Motor neuron (in vitro differentiated cells): ENCODE results near the gene PNLIP. TPM values are rescaled to one million over a fixed set of nuclear protein-coding genes. Genes with fewer than 3 reads are reported as not detected.

ENCODE experiments used
- ATAC-seq, 8 experiments: fragments of 200-7000 bp; cut with Tn5 transposase; replicated peaks in 6 of 8; 2 replicates each; pipeline ENCODE4 v1.8.0; 2021; ENCODE audit warnings: mild to moderate bottlenecking in 8 of 8, moderate library complexity in 8 of 8
- H3K27ac ChIP-seq, 2 donors: fragments of 250-450 bp; sonication (Bioruptor Pico); 2 replicates each; pipeline ENCODE4 v1.9.0; 2021; ENCODE audit warnings: antibody characterized with exemption in 2 of 2, mild to moderate bottlenecking in 2 of 2, moderate library complexity in 1 of 2
- H3K4me1 ChIP-seq, 2 donors: fragments of 250-450 bp; sonication (Bioruptor Pico); replicated peaks in 1 of 2; 2 replicates each; pipeline ENCODE4 v1.6.1; 2021; ENCODE audit warnings: antibody characterized with exemption in 2 of 2, mild to moderate bottlenecking in 2 of 2, moderate library complexity in 1 of 2
- H3K4me3 ChIP-seq, 5 donors: fragments of 250-450 bp; sonication (Bioruptor Pico); 2 replicates each; pipeline ENCODE4 v1.9.0; 2021; ENCODE audit warnings: antibody characterized with exemption in 5 of 5, mild to moderate bottlenecking in 5 of 5, moderate library complexity in 4 of 5
- WGBS, 10 experiments: fragments of 450-650 bp; shearing (Covaris generic); methylation state at CpG; one replicate each; pipeline ENCODE4 v1.0.0; 2022; 5-methylcytosine and 5-hydroxymethylcytosine counted together
- in situ Hi-C, 9 experiments: fragments of 400-800 bp; cut with MboI; loops; one replicate each; pipeline ENCODE4 v1.15.0; 2021; ENCODE audit warnings: low sequenced_read_pairs in 9 of 9, low pct_unique_long_range_greater_than_20kb in 2 of 9; ENCODE audit not compliant: unreplicated experiment in 9 of 9
- total RNA-seq, 8 experiments: library from RNA; unstranded; fragments of 300-600 nt; gene quantifications; 2 replicates each; pipeline versions ENCODE4 v1.2.3 to v1.2.4, GENCODE V29; 2022

PNLIP gene
- total RNA-seq, 8 experiments from 2014 or later, result 0.64 TPM; not detected in 7

- in situ Hi-C loops, result no loop called here
- ATAC-seq, result peak in 1 of 8 experiments; percentile 19
- H3K4me1 ChIP-seq, result peaks cover 0 to 8% of the 10 kb centered on the region in 2 donors
- H3K27ac ChIP-seq, result no peak overlapping the region
- no peak overlapping the region for H3K4me3 ChIP-seq
- WGBS, 10 experiments, result 8 to 100% (median 69%) methylated on average over 1 of the region's 1 CpG
Measured at GRCh38 chr10:116545122-116545521, 609 bp upstream of the PNLIP start.

DNA sequence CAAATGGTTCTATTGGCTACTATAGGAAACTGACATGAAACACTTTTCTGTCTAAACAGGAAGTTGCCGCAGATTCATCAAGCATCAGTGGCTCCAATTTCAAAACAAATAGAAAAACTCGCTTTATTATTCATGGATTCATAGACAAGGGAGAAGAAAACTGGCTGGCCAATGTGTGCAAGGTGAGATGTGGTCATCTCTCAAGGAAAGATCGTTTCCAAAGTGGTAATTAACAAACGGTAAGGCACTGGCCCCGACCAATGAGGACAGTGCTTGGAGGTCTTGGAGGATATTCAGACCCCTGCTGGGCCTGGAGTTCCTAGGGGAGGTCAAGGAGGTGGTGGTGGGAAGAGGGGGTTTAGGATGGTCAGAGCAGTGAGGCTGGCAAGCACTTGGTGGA lies 2.6 kb downstream of the PNLIP start:
- WGBS, 10 experiments, result 17 to 97% (median 65%) methylated on average over 2 to 5 of the region's 5 CpGs; no CpG with 5 or more reads in 2 of the 10 experiments
- Histone ChIP-seq H3K4me3 (no peak overlapping the region), H3K27ac (no peak overlapping the region), H3K4me1 (peaks cover 0 to 8% of the 10 kb centered on the region in 2 donors)
- ATAC-seq, result no peak
- in situ Hi-C loops, result no loop called here

GRCh38 chr10:116553378-116553980 lies 7.7 kb downstream of the PNLIP start:
- ATAC-seq, result no peak
- in situ Hi-C loops, result no loop called here
- peaks cover 0 to 4% of the 10 kb centered on the region in 2 donors for H3K4me1 ChIP-seq
- no peak overlapping the region for H3K27ac ChIP-seq
- WGBS, 10 experiments, result 36 to 91% (median 68%) methylated on average over 2 to 12 of the region's 13 CpGs; no CpG with 5 or more reads in 2 of the 10 experiments
- no peak overlapping the region for H3K4me3 ChIP-seq

DNA sequence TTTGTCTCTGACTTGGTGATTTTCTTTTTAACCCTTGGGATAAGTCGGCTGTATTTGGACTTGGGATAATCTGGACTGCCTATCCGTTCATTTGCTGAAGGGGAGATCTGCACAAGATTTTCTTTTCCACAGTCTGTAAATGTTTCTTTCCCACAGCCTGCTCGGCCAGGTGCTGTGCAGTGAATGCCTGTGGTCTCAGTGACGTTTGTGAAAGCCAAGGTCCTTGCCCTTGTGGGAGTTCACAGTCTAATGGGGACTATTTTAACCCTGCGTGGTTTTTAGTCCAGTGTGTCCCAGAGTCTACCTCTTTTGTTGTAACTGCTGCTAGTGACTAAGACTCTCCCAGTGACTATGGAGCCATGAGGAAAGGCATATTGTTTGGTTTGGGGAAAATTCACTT lies 8.9 kb downstream of the PNLIP start:
- WGBS, 10 experiments, result 0 to 95% (median 74%) methylated on average over 1 to 5 of the region's 5 CpGs; no CpG with 5 or more reads in 1 of the 10 experiments
- no peak for ATAC-seq
- Histone ChIP-seq H3K4me3 (no peak overlapping the region), H3K27ac (no peak overlapping the region), H3K4me1 (peaks cover 0 to 4% of the 10 kb centered on the region in 2 donors)
- in situ Hi-C loops, result no loop called here

DNA sequence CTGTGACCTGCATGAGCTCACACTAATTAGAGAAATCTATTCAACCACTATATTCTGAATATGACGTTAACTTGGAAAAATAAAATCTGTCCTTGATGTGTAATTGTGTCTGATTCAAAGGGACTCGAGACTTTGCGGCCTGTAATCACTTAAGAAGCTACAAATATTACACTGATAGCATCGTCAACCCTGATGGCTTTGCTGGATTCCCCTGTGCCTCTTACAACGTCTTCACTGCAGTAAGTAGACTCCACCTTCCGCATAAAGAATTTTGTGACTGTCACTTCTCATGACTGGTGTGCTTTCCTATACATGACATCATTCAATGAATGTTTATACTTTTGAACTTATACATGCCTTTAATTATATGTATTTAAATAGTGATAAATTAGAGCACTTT lies 10.1 kb downstream of the PNLIP start:
- Histone ChIP-seq H3K4me3 (no peak overlapping the region), H3K27ac (no peak overlapping the region), H3K4me1 (peaks cover 0 to 4% of the 10 kb centered on the region in 2 donors)
- in situ Hi-C loops, result no loop called here
- peak in 3 of 8 experiments; percentile 77 to 92 (median 91) for ATAC-seq
- WGBS, 10 experiments, result 17 to 80% (median 56%) methylated on average over 2 to 6 of the region's 6 CpGs

GRCh38 chr10:116557305-116557880 lies 11.7 kb downstream of the PNLIP start:
- 4 to 88% (median 80%) methylated on average over 1 to 5 of the region's 5 CpGs; no CpG with 5 or more reads in 1 of the 10 experiments for WGBS, 10 experiments
- Histone ChIP-seq H3K4me1 (peaks cover 0 to 4% of the 10 kb centered on the region in 2 donors), H3K27ac (no peak overlapping the region), H3K4me3 (no peak overlapping the region)
- no peak for ATAC-seq
- in situ Hi-C loops, result no loop called here

GRCh38 chr10:116565534-116565933 lies 19.8 kb downstream of the PNLIP start:
- Histone ChIP-seq H3K27ac (no peak overlapping the region), H3K4me1 (no peaks in the 10 kb centered on the region), H3K4me3 (no peak overlapping the region)
- no peak for ATAC-seq
- in situ Hi-C loops, result no loop called here
- WGBS, 10 experiments, result 17 to 100% (median 98%) methylated on average over 1 to 8 of the region's 8 CpGs; no CpG with 5 or more reads in 2 of the 10 experiments

DNA sequence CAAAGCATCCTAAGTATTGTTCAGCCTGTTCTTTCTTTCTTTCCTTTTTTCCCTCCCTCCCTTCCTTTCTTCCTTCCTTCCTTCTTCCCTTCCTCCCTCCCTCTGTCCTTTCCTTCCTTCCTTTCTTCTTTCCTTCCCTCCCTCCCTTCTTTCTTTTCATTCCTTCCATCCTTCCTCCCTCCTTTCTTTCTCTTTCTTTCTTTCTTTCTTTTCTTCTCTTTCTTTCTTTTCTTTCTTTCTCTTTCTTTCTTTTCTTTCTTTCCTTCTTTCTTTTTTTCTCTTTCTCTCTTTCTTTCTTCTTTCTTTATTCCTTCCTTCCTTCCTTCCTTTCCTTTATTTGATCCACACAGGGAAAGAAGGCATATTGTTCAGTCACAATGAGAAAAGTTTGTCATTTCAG lies 21.2 kb downstream of the PNLIP start:
- no peaks in the 10 kb centered on the region for H3K4me1 ChIP-seq
- no peak for ATAC-seq

GRCh38 chr10:116567335-116567734 lies 21.6 kb downstream of the PNLIP start:
- peak in 2 of 8 experiments; percentile 31 to 40 for ATAC-seq
- in situ Hi-C loops, result no loop called here
- Histone ChIP-seq H3K4me3 (no peak overlapping the region), H3K27ac (no peak overlapping the region), H3K4me1 (no peaks in the 10 kb centered on the region)
- WGBS, 10 experiments, result 0 to 90% (median 41%) methylated on average over 1 to 3 of the region's 3 CpGs; no CpG with 5 or more reads in 1 of the 10 experiments

More for the DNA sequence above, 21.2 kb downstream of the PNLIP start:
- in situ Hi-C loops, result no loop called here
- H3K27ac ChIP-seq, result no peak overlapping the region
- H3K4me3 ChIP-seq, result no peak overlapping the region

- no peaks in the 10 kb centered on the region for H3K4me1 ChIP-seq
- 5 to 100% (median 65%) methylated on average over 1 to 3 of the region's 3 CpGs for WGBS, 10 experiments
- peak in 3 of 8 experiments; percentile 36 to 80 (median 53) for ATAC-seq
- no peak overlapping the region for H3K4me3 ChIP-seq
- H3K27ac ChIP-seq, result no peak overlapping the region
- in situ Hi-C loops, result no loop called here
Measured at GRCh38 chr10:116574797-116575196, 29.1 kb downstream of the PNLIP start.

DNA sequence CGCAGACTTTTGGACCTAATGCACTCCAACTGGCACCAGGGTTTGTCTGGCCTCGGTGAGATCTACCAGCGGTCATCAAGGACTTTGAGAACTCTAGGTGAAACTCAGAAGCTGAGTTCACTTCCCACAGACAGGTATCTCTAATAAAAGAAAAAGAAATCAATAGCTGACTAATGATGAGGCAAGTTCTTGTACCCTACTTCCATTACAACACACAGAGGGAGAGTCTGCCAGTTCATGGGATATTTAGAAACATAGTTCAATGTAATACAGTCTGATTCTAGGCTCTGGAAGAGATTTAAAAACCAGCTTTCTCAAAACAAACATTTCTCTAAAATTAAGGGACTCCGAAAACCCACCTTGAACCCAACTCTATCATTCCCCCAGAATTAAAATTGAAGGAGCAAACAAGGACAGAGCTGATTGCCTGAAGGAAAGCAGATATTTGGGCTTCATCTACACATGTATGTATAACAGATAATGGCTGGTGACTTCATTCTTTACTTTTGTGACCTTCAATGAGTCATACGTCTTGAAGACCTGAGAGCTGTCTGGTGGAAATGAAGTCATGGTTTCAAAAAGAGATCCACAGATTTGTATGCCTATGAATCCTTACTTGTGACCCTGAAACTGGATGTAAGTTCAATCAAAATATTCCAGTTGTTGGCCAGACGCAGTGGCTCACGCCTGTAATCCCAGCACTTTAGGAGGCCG lies 42.3 kb downstream of the PNLIP start:
- Histone ChIP-seq H3K4me1 (no peaks in the 10 kb centered on the region), H3K27ac (no peak overlapping the region), H3K4me3 (no peak overlapping the region)
- peak in 3 of 8 experiments; percentile 13 to 84 (median 58) for ATAC-seq
- in situ Hi-C loops, result no loop called here
- 17 to 97% (median 76%) methylated on average over 2 to 8 of the region's 8 CpGs; no CpG with 5 or more reads in 2 of the 10 experiments for WGBS, 10 experiments

DNA sequence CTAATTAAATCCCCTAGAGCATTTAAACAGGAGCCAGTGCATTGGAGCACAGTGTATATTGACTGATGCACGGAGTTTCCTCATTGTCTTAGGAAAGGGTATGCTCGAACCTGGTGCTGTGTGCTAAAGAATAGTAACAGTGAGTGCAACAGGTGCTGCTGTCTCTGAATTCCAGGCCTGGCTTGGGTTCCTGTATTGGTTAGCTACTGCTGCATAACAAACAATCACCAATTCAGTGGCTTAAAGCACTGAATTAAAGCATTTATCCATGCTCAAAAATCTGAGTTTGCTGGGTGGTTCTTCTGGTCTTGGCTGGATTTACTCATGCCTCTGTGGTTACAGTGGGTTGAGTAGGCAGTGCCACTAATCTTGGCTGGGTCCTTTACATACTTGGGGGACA lies 43.3 kb downstream of the PNLIP start:
- 0 to 100% (median 53%) methylated on average over 1 to 2 of the region's 2 CpGs for WGBS, 10 experiments
- Histone ChIP-seq H3K4me1 (no peaks in the 10 kb centered on the region), H3K27ac (no peak overlapping the region), H3K4me3 (no peak overlapping the region)
- in situ Hi-C loops, result no loop called here
- ATAC-seq, result no peak

- Histone ChIP-seq H3K4me1 (no peaks in the 10 kb centered on the region), H3K4me3 (no peak overlapping the region), H3K27ac (no peak overlapping the region)
- in situ Hi-C loops, result no loop called here
- ATAC-seq, result no peak
- WGBS, 10 experiments, result 0 to 100% (median 54%) methylated on average over 1 to 2 of the region's 2 CpGs; no CpG with 5 or more reads in 2 of the 10 experiments
Measured at GRCh38 chr10:116589926-116590325, 44.2 kb downstream of the PNLIP start.
